ENCODE data around the gene WDR81. TPM values are rescaled to one million over a fixed set of nuclear protein-coding genes. Genes with fewer than 3 reads are reported as not detected.

The WDR81 gene
- total and polyA plus RNA-seq, 2 experiments from 2014 or later = 3.5 to 14.5 TPM

DNA sequence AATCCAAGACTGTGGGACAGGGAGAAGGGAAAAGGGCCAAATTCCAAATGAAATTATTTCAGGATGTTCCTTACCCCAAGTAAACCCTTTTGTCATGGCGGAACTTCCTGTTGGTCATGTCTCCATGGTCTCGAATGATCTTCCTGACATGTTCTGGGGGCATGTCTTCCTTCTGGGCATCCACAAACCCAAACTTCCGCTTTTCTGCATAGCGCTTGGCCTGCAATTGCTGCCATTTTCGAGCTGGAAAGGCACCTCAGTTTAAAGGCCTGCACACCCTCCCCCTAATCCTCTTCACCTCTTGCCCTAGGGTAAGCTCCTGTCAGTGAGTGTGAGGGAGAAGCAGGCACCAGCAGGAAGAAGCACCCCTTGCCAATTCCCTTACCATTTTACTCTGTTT is 41.0 kb upstream of the WDR81 start:
- H3K4me2 ChIP-seq = peak overlapping the region; percentile 97
- no peaks in the 10 kb centered on the region for H3K9me2 ChIP-seq (ENCODE audit: insufficient read depth)
- H3K27ac ChIP-seq (ENCODE audit: low read depth) = no peak overlapping the region
- peaks cover 15% of the 10 kb centered on the region for H3K27me3 Mint-ChIP-seq (ENCODE audit: insufficient read depth, low read depth, poor library complexity)
- H3K27ac Mint-ChIP-seq = no peak overlapping the region
- peaks cover 5% of the 10 kb centered on the region for H3K4me1 ChIP-seq (ENCODE audit: insufficient read depth)
- peaks cover 34% of the 10 kb centered on the region for H4K20me1 ChIP-seq (replicated peaks; ENCODE audit: insufficient read depth)
- H3K9me3 Mint-ChIP-seq = peaks cover 4% of the 10 kb centered on the region; the same call in 2 of the 3 replicates
- peaks cover 50% of the 10 kb centered on the region for H3K36me3 ChIP-seq (ENCODE audit: insufficient read depth)
- TF ChIP-seq, protein P1, sequence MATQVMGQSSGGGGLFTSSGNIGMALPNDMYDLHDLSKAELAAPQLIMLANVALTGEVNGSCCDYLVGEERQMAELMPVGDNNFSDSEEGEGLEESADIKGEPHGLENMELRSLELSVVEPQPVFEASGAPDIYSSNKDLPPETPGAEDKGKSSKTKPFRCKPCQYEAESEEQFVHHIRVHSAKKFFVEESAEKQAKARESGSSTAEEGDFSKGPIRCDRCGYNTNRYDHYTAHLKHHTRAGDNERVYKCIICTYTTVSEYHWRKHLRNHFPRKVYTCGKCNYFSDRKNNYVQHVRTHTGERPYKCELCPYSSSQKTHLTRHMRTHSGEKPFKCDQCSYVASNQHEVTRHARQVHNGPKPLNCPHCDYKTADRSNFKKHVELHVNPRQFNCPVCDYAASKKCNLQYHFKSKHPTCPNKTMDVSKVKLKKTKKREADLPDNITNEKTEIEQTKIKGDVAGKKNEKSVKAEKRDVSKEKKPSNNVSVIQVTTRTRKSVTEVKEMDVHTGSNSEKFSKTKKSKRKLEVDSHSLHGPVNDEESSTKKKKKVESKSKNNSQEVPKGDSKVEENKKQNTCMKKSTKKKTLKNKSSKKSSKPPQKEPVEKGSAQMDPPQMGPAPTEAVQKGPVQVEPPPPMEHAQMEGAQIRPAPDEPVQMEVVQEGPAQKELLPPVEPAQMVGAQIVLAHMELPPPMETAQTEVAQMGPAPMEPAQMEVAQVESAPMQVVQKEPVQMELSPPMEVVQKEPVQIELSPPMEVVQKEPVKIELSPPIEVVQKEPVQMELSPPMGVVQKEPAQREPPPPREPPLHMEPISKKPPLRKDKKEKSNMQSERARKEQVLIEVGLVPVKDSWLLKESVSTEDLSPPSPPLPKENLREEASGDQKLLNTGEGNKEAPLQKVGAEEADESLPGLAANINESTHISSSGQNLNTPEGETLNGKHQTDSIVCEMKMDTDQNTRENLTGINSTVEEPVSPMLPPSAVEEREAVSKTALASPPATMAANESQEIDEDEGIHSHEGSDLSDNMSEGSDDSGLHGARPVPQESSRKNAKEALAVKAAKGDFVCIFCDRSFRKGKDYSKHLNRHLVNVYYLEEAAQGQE (IDR thresholded peaks at IDR 0.05; ENCODE audit: unreplicated experiment) = no peak
- no peak for TF ChIP-seq JUNB (IDR thresholded peaks at IDR 0.05; ENCODE audit: unreplicated experiment)
- TF ChIP-seq CREB1 (CRISPR knock-in tag; IDR thresholded peaks at IDR 0.05; ENCODE audit: low read depth) = no peak
- TF ChIP-seq CTCF (conservative IDR thresholded peaks at IDR 0.05; ENCODE audit: low read depth in 2 of 2) = no peak
- TF ChIP-seq, protein P2, sequence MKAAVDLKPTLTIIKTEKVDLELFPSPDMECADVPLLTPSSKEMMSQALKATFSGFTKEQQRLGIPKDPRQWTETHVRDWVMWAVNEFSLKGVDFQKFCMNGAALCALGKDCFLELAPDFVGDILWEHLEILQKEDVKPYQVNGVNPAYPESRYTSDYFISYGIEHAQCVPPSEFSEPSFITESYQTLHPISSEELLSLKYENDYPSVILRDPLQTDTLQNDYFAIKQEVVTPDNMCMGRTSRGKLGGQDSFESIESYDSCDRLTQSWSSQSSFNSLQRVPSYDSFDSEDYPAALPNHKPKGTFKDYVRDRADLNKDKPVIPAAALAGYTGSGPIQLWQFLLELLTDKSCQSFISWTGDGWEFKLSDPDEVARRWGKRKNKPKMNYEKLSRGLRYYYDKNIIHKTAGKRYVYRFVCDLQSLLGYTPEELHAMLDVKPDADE (IDR thresholded peaks at IDR 0.05) = no peak
- no peak for TF ChIP-seq ZNF462 (CRISPR knock-in tag; IDR thresholded peaks at IDR 0.05)
- no peak for TF ChIP-seq POLR2AphosphoS5 (IDR thresholded peaks at IDR 0.05; ENCODE audit: low read depth)
- TF ChIP-seq NANOG (IDR thresholded peaks at IDR 0.05; ENCODE audit: borderline replicate concordance) = no peak
- TF ChIP-seq STAT1 (IDR thresholded peaks at IDR 0.05; ENCODE audit: unreplicated experiment) = no peak
- TF ChIP-seq EZH2phosphoT487 (IDR thresholded peaks at IDR 0.05; ENCODE audit: unreplicated experiment) = no peak
- no peak for TF ChIP-seq ZNF114 (CRISPR knock-in tag; IDR thresholded peaks at IDR 0.05)
- no peak for TF ChIP-seq EZH2 (IDR thresholded peaks at IDR 0.05; ENCODE audit: low read depth, unreplicated experiment)
- TF ChIP-seq ZNF331 (CRISPR knock-in tag; IDR thresholded peaks at IDR 0.05; ENCODE audit: low read depth) = no peak
- peaks cover 7% of the 10 kb centered on the region; the same call in 1 of the 2 replicates for H3F3A ChIP-seq (replicated peaks; ENCODE audit: low read depth)
- no peak for DNase-seq (ENCODE audit: low spot score)
- peaks cover 61% of the 10 kb centered on the region for H3K36me3 Mint-ChIP-seq (ENCODE audit: low read depth)
- peak overlapping the region; percentile 86 for H3K4me3 ChIP-seq
- H2AFZ ChIP-seq = no peak overlapping the region
- no peaks in the 10 kb centered on the region for H3K27me3 ChIP-seq (ENCODE audit: insufficient read depth)
- peak overlapping the region; percentile 96 for H3K4me3 Mint-ChIP-seq
- ATAC-seq = no peak
- H3K4me1 Mint-ChIP-seq = peaks cover 10% of the 10 kb centered on the region; the same call in 2 of the 3 replicates
- H3K79me2 ChIP-seq (replicated peaks; ENCODE audit: insufficient read depth) = peaks cover 37% of the 10 kb centered on the region
